ENCODE measurements around the gene XPO4.
"Not testable (repeated sequence)": the region's sequence is repeated elsewhere in the genome, so short reads cannot be mapped to it uniquely, and the experiment has no call there.

The XPO4 gene

GRCh38 chr13:20921572-20921971, 19.0 kb upstream of the XPO4 start:
- Histone ChIP-seq H3K4me3 (ENCODE audit: insufficient read depth, low read length, poor library complexity, severe bottlenecking) (no peak overlapping the region), H3K9ac (ENCODE audit: low read length) (no peak overlapping the region), H3K36me3 (ENCODE audit: low read length) (no peaks in the 10 kb centered on the region), H3K27me3 (ENCODE audit: low read length) (no peaks in the 10 kb centered on the region), H3K9me3 (ENCODE audit: insufficient read depth, low read length) (no peaks in the 10 kb centered on the region), H3F3A (ENCODE audit: insufficient read depth) (no peaks in the 10 kb centered on the region), H3K4me2 (ENCODE audit: low read depth, low read length, poor library complexity, severe bottlenecking) (no peak overlapping the region), H4K20me1 (ENCODE audit: low read depth, low read length) (no peaks in the 10 kb centered on the region), H3K27ac (ENCODE audit: low read depth, low read length) (no peak overlapping the region), H2AFZ (ENCODE audit: low read depth, low read length, severe bottlenecking) (no peak overlapping the region), H3K9me2 (replicated peaks; ENCODE audit: insufficient read depth, low read length) (no peaks in the 10 kb centered on the region), H3K79me2 (ENCODE audit: insufficient read depth, low read length) (no peaks in the 10 kb centered on the region)
- TF ChIP-seq CTCF (IDR thresholded peaks at IDR 0.05; ENCODE audit: insufficient read depth, low read length, poor library complexity, severe bottlenecking): no peak
- TF ChIP-seq EZH2phosphoT487 (conservative IDR thresholded peaks at IDR 0.05; ENCODE audit: low read length): no peak

GRCh38 chr13:20915676-20916075, 13.1 kb upstream of the XPO4 start:
- not testable (repeated sequence) for H3K27me3 ChIP-seq (ENCODE audit: low read length); H3K36me3 ChIP-seq (ENCODE audit: low read length); H4K20me1 ChIP-seq (ENCODE audit: low read depth, low read length); H3K4me3 ChIP-seq (ENCODE audit: insufficient read depth, low read length, poor library complexity, severe bottlenecking); H3K9me3 ChIP-seq (ENCODE audit: insufficient read depth, low read length); H3K4me2 ChIP-seq (ENCODE audit: low read depth, low read length, poor library complexity, severe bottlenecking); H3F3A ChIP-seq (ENCODE audit: insufficient read depth); H3K9ac ChIP-seq (ENCODE audit: low read length); H3K9me2 ChIP-seq (replicated peaks; ENCODE audit: insufficient read depth, low read length); H3K79me2 ChIP-seq (ENCODE audit: insufficient read depth, low read length); H3K27ac ChIP-seq (ENCODE audit: low read depth, low read length); H2AFZ ChIP-seq (ENCODE audit: low read depth, low read length, severe bottlenecking)

GRCh38 chr13:20911037-20911436, 8.5 kb upstream of the XPO4 start:
- H3K9me3 ChIP-seq (ENCODE audit: insufficient read depth, low read length): no peaks in the 10 kb centered on the region
- H3K9me2 ChIP-seq (replicated peaks; ENCODE audit: insufficient read depth, low read length): no peaks in the 10 kb centered on the region
- no peaks in the 10 kb centered on the region for H3K79me2 ChIP-seq (ENCODE audit: insufficient read depth, low read length)
- no peak overlapping the region for H3K9ac ChIP-seq (ENCODE audit: low read length)
- H3K27me3 ChIP-seq (ENCODE audit: low read length): no peaks in the 10 kb centered on the region
- no peak for TF ChIP-seq EZH2phosphoT487 (conservative IDR thresholded peaks at IDR 0.05; ENCODE audit: low read length)
- no peak for TF ChIP-seq CTCF (IDR thresholded peaks at IDR 0.05; ENCODE audit: insufficient read depth, low read length, poor library complexity, severe bottlenecking)
- H3K27ac ChIP-seq (ENCODE audit: low read depth, low read length): no peak overlapping the region
- H2AFZ ChIP-seq (ENCODE audit: low read depth, low read length, severe bottlenecking): no peak overlapping the region
- no peaks in the 10 kb centered on the region for H3F3A ChIP-seq (ENCODE audit: insufficient read depth)
- no peaks in the 10 kb centered on the region for H3K36me3 ChIP-seq (ENCODE audit: low read length)
- H3K4me3 ChIP-seq (ENCODE audit: insufficient read depth, low read length, poor library complexity, severe bottlenecking): no peak overlapping the region
- no peak overlapping the region for H3K4me2 ChIP-seq (ENCODE audit: low read depth, low read length, poor library complexity, severe bottlenecking)
- H4K20me1 ChIP-seq (ENCODE audit: low read depth, low read length): no peaks in the 10 kb centered on the region

GRCh38 chr13:20908714-20909497, 6.4 kb upstream of the XPO4 start:
- Histone ChIP-seq H3K27me3 (ENCODE audit: low read length) (no peaks in the 10 kb centered on the region), H3F3A (ENCODE audit: insufficient read depth) (no peaks in the 10 kb centered on the region), H3K27ac (ENCODE audit: low read depth, low read length) (no peak overlapping the region), H3K9me2 (replicated peaks; ENCODE audit: insufficient read depth, low read length) (no peaks in the 10 kb centered on the region), H3K36me3 (ENCODE audit: low read length) (no peaks in the 10 kb centered on the region), H3K9ac (ENCODE audit: low read length) (no peak overlapping the region), H3K9me3 (ENCODE audit: insufficient read depth, low read length) (no peaks in the 10 kb centered on the region), H3K4me3 (ENCODE audit: insufficient read depth, low read length, poor library complexity, severe bottlenecking) (no peak overlapping the region), H3K79me2 (ENCODE audit: insufficient read depth, low read length) (no peaks in the 10 kb centered on the region), H3K4me2 (ENCODE audit: low read depth, low read length, poor library complexity, severe bottlenecking) (no peak overlapping the region), H4K20me1 (ENCODE audit: low read depth, low read length) (no peaks in the 10 kb centered on the region), H2AFZ (ENCODE audit: low read depth, low read length, severe bottlenecking) (no peak overlapping the region)
- TF ChIP-seq EZH2phosphoT487 (conservative IDR thresholded peaks at IDR 0.05; ENCODE audit: low read length) (no peak), CTCF (IDR thresholded peaks at IDR 0.05; ENCODE audit: insufficient read depth, low read length, poor library complexity, severe bottlenecking) (no peak)

All from SU-DHL-6 (cell line).